DND-41 (cell line): ENCODE results near the gene NKAIN2.

Experiments
- ATAC-seq: fragments of 200-7000 bp; cut with Tn5 transposase; 3 replicates; pipeline ENCODE4 v1.9.1; 2021; ENCODE audit warnings: low read depth; ENCODE audit not compliant: insufficient read depth
- DNase-seq: peaks from one replicate; pipeline ENCODE4 v3.0.0-alpha.2; 2020
- H2AFZ ChIP-seq: 2 replicates; pipeline ENCODE4 v1.6.0; 2012; ENCODE audit warnings: low read depth, low read length
- H3K27ac ChIP-seq: 2 replicates; pipeline ENCODE4 v1.5.1; 2012; ENCODE audit warnings: low read length, inconsistent platforms
- H3K27me3 ChIP-seq: fragments of 200-600 bp; sonication (generic); 2 replicates; pipeline ENCODE4 v1.6.0; 2012; ENCODE audit warnings: low read length, mild to moderate bottlenecking, inconsistent platforms; ENCODE audit not compliant: insufficient read depth, poor library complexity
- H3K36me3 ChIP-seq: 2 replicates; pipeline ENCODE4 v1.5.1; 2012; ENCODE audit warnings: low read length, inconsistent platforms; ENCODE audit not compliant: insufficient read depth
- H3K4me1 ChIP-seq: 2 replicates; pipeline ENCODE4 v1.5.1; 2012; ENCODE audit warnings: mild to moderate bottlenecking, low read length; ENCODE audit not compliant: insufficient read depth
- H3K4me2 ChIP-seq: 2 replicates; pipeline ENCODE4 v1.6.0; 2012; ENCODE audit warnings: mild to moderate bottlenecking, moderate library complexity, low read length, inconsistent platforms; ENCODE audit not compliant: insufficient read depth
- H3K4me3 ChIP-seq, 2 experiments: fragments of 200-600 bp in 1 of 2; shearing (Covaris generic) in 1 of 2; 2 replicates each; pipeline ENCODE4 v1.5.1; 2012 to 2016; ENCODE audit warnings: inconsistent platforms in 2 of 2, low read length in 2 of 2, mild to moderate bottlenecking in 2 of 2, low read depth in 1 of 2, moderate library complexity in 1 of 2
- H3K79me2 ChIP-seq: 2 replicates; pipeline ENCODE4 v1.6.0; 2012; ENCODE audit warnings: low read length, inconsistent platforms; ENCODE audit not compliant: insufficient read depth
- H3K9ac ChIP-seq: 2 replicates; pipeline ENCODE4 v1.6.0; 2012; ENCODE audit warnings: low read depth, mild to moderate bottlenecking, inconsistent platforms, low read length, moderate library complexity
- H3K9me3 ChIP-seq: 2 replicates; pipeline ENCODE4 v1.5.1; 2012; ENCODE audit warnings: low read length, moderate library complexity, mild to moderate bottlenecking, inconsistent platforms; ENCODE audit not compliant: insufficient read depth, severe bottlenecking
- H4K20me1 ChIP-seq: 2 replicates; pipeline ENCODE4 v1.6.0; 2012; ENCODE audit warnings: low read length; ENCODE audit not compliant: insufficient read depth
- EZH2 ChIP-seq: IDR thresholded peaks from 3 replicates; pipeline ENCODE4 v1.6.1; 2012; ENCODE audit warnings: borderline replicate concordance, low read depth, mild to moderate bottlenecking, moderate library complexity, low read length, inconsistent platforms; ENCODE audit not compliant: severe bottlenecking
- TF ChIP-seq, protein P1 (sequence below): IDR thresholded peaks from 2 replicates; pipeline ENCODE4 v1.5.1; 2012; ENCODE audit warnings: borderline replicate concordance, low read length, moderate library complexity, mild to moderate bottlenecking; ENCODE audit not compliant: poor library complexity, severe bottlenecking; ENCODE audit errors: extremely low read depth

NKAIN2 gene

DNA sequence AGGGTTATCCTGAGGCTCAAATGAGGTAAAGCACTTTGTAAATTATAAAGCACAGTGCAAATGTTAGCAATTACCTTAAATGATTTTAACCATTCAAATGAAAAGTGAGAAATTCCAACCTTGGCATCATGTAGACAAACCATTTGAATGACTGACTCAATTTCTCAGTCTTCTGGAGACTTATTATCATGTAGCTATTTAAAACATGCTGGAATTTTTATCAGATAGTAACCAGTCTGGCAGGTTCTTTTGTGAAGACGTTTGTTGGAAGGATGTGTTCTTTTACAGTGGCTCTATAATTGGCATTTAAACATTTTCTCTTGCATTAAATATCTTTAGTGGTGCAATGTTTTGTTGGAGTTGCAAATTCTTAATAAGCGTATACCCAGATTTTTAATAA lies 386.6 kb downstream of the NKAIN2 start:
- H4K20me1 ChIP-seq: no peaks in the 10 kb centered on the region
- H3K36me3 ChIP-seq: no peaks in the 10 kb centered on the region
- ATAC-seq (no peak), DNase-seq (no peak)
- no peaks in the 10 kb centered on the region for H3K79me2 ChIP-seq
- H3K9ac ChIP-seq: no peak overlapping the region
- H3K4me2 ChIP-seq: no peak overlapping the region
- H3K4me3 ChIP-seq: no peak overlapping the region
- H3K9me3 ChIP-seq: no peaks in the 10 kb centered on the region
- H3K27ac ChIP-seq: no peak overlapping the region
- TF ChIP-seq EZH2: no peak
- TF ChIP-seq, protein P1, sequence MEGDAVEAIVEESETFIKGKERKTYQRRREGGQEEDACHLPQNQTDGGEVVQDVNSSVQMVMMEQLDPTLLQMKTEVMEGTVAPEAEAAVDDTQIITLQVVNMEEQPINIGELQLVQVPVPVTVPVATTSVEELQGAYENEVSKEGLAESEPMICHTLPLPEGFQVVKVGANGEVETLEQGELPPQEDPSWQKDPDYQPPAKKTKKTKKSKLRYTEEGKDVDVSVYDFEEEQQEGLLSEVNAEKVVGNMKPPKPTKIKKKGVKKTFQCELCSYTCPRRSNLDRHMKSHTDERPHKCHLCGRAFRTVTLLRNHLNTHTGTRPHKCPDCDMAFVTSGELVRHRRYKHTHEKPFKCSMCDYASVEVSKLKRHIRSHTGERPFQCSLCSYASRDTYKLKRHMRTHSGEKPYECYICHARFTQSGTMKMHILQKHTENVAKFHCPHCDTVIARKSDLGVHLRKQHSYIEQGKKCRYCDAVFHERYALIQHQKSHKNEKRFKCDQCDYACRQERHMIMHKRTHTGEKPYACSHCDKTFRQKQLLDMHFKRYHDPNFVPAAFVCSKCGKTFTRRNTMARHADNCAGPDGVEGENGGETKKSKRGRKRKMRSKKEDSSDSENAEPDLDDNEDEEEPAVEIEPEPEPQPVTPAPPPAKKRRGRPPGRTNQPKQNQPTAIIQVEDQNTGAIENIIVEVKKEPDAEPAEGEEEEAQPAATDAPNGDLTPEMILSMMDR: no peak
- no peaks in the 10 kb centered on the region for H3K27me3 ChIP-seq
- no peak overlapping the region for H2AFZ ChIP-seq
- no peaks in the 10 kb centered on the region for H3K4me1 ChIP-seq

DNA sequence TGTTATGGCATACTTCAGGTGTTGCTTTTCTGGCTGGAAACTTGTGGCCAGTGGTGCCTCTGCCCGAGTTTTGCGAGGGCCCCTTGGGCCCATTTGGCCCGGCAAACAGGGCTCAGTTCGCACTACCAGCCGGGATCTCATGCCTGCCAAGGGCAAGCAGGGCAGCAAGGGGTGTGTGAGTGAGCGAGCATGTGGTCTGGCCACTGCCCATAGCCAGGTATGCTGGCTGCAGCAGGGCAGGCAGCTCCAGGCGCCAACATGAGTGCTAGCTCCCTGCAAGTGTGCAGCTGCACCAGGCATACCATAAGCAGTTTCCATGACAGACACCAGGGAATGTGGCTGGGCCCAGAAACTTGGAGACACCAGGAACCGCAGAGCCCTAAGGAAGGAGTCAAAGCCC lies 389.5 kb downstream of the NKAIN2 start:
- no peaks in the 10 kb centered on the region for H3K9me3 ChIP-seq
- no peaks in the 10 kb centered on the region for H3K4me1 ChIP-seq
- no peak overlapping the region for H3K4me3 ChIP-seq
- no peaks in the 10 kb centered on the region for H3K36me3 ChIP-seq
- H3K27ac ChIP-seq: no peak overlapping the region
- H3K79me2 ChIP-seq: no peaks in the 10 kb centered on the region
- no peak for TF ChIP-seq EZH2
- TF ChIP-seq, protein P1: no peak
- no peak overlapping the region for H3K4me2 ChIP-seq
- no peak for ATAC-seq
- H3K9ac ChIP-seq: no peak overlapping the region
- H3K27me3 ChIP-seq: no peaks in the 10 kb centered on the region
- no peak overlapping the region for H2AFZ ChIP-seq
- no peaks in the 10 kb centered on the region for H4K20me1 ChIP-seq
- no peak for DNase-seq

DNA sequence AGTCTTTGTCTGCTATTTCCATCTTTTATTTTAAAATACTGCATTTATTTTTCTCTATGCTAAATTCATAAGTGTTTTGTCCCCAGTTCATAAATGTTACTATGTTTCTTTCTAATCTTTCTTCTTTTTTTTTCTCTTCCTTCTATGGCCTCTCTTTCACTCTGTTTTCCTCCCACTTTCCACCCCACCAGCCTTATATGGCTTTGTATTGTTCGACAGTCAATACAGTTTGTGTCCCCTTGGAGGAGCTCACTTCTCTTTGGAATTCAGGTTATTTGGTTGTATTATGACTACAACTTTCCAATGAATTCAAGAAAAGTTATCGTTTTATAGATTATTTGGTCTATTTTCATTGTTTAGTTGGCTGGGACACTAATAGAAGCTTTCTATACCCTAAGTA lies 393.5 kb downstream of the NKAIN2 start:
- DNase-seq: no peak
- Histone ChIP-seq H3K9me3 (no peaks in the 10 kb centered on the region), H3K4me3 (no peak overlapping the region), H3K9ac (no peak overlapping the region), H4K20me1 (no peaks in the 10 kb centered on the region), H2AFZ (no peak overlapping the region), H3K79me2 (no peaks in the 10 kb centered on the region), H3K4me1 (no peaks in the 10 kb centered on the region), H3K36me3 (no peaks in the 10 kb centered on the region), H3K27me3 (no peaks in the 10 kb centered on the region), H3K4me2 (no peak overlapping the region), H3K27ac (no peak overlapping the region)
- TF ChIP-seq, protein P1: no peak
- TF ChIP-seq EZH2: no peak
- no peak for ATAC-seq

DNA sequence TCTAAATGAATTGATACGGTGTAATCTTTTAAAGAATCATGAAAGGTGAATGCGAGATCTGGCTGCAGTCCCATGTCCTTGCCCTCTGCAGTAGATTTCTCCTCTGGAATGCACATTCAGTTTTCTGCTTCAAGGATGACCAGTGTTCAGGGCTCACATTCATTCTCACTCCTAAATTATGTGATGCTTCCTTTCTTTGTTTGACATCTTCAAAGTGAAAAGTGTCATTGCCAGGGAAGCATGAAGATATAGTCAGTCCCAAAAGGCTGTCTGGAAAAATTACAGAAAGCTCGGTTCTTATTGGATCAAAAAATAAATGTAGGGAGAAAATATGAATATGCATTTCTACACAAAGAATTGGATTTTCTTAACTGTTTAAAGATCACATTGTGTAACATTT lies 395.6 kb downstream of the NKAIN2 start:
- Histone ChIP-seq H3K79me2 (no peaks in the 10 kb centered on the region), H3K9me3 (no peaks in the 10 kb centered on the region), H3K4me3 (no peak overlapping the region), H2AFZ (no peak overlapping the region), H3K4me1 (no peaks in the 10 kb centered on the region), H3K36me3 (no peaks in the 10 kb centered on the region), H3K27me3 (no peaks in the 10 kb centered on the region), H3K4me2 (no peak overlapping the region), H3K9ac (no peak overlapping the region), H3K27ac (no peak overlapping the region), H4K20me1 (no peaks in the 10 kb centered on the region)
- DNase-seq (no peak), ATAC-seq (no peak)
- no peak for TF ChIP-seq EZH2
- TF ChIP-seq, protein P1: no peak
